ENCODE data around the gene LAMA4.

Gene LAMA4

DNA sequence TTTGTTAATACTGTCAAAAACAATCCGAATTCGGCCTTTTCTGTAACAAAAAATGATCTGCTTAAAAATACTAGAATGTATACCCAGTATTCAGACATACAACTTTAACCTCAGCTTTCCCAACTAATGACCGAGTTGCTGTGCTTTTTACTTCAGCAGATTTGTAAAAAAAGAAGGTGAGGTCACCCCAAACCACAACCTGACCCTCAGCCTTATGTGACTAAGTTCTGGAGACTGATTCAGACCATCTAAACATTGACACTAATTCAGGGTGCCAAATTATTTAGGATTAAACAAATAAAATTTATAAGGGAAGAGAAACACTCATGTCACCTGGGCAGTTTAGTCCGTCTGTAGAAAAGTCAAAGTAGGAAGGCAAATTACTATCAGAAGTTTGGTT is 192.8 kb downstream of the LAMA4 start (continued):
- TF ChIP-seq ZFP30 (CRISPR knock-in tag; IDR thresholded peaks at IDR 0.05) (no peak), ZC3H10 (CRISPR knock-in tag; IDR thresholded peaks at IDR 0.05) (no peak), OSR1 (CRISPR knock-in tag; IDR thresholded peaks at IDR 0.05) (no peak), ZNF8 (CRISPR knock-in tag; IDR thresholded peaks at IDR 0.05) (no peak), SNAI2 (CRISPR knock-in tag; IDR thresholded peaks at IDR 0.05) (no peak), ZFP3 (CRISPR knock-in tag; IDR thresholded peaks at IDR 0.05) (no peak), ARNTL (CRISPR knock-in tag; IDR thresholded peaks at IDR 0.05; ENCODE audit: borderline replicate concordance, low read depth) (no peak)
- TF ChIP-seq, protein P1, sequence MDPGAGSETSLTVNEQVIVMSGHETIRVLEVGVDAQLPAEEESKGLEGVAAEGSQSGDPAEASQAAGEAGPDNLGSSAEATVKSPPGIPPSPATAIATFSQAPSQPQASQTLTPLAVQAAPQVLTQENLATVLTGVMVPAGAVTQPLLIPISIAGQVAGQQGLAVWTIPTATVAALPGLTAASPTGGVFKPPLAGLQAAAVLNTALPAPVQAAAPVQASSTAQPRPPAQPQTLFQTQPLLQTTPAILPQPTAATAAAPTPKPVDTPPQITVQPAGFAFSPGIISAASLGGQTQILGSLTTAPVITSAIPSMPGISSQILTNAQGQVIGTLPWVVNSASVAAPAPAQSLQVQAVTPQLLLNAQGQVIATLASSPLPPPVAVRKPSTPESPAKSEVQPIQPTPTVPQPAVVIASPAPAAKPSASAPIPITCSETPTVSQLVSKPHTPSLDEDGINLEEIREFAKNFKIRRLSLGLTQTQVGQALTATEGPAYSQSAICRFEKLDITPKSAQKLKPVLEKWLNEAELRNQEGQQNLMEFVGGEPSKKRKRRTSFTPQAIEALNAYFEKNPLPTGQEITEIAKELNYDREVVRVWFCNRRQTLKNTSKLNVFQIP (CRISPR knock-in tag; IDR thresholded peaks at IDR 0.05; ENCODE audit: borderline replicate concordance, low read depth), result no peak

Measured in SK-N-SH treated with all-trans-retinoic acid at 6 μM for 48 hours (cell line).